GM12878 (cell line): Measurements from ENCODE around the gene ZG16. TPM values are rescaled to one million over a fixed set of nuclear protein-coding genes. Genes with fewer than 3 reads are reported as not detected.

Experiments
- CREM ChIP-seq: IDR thresholded peaks from 2 replicates; pipeline ENCODE4 v1.6.1; 2014; ENCODE audit warnings: antibody characterized with exemption, low read depth
- EGR1 ChIP-seq, 2 experiments: IDR thresholded peaks; 1 replicate in 1 of 2; 2 replicates in 1 of 2; pipeline ENCODE4 v1.6.1; 2011 to 2012; ENCODE audit warnings: low read depth in 2 of 2, low read length in 2 of 2, borderline replicate concordance in 1 of 2, mild to moderate bottlenecking in 1 of 2, moderate library complexity in 1 of 2
- MYB ChIP-seq: fragments of 150-350 bp; IDR thresholded peaks from 2 replicates; pipeline ENCODE4 v1.6.1; 2014; ENCODE audit warnings: mild to moderate bottlenecking, low read depth, low read length, borderline replicate concordance
- NFYA ChIP-seq: IDR thresholded peaks from 2 replicates; pipeline ENCODE4 v1.6.1; 2011; ENCODE audit warnings: low read depth, mild to moderate bottlenecking, low read length, improper control_type of control experiment, borderline replicate concordance
- SMAD1 ChIP-seq: fragments of 450-650 bp; IDR thresholded peaks from 2 replicates; pipeline ENCODE4 v1.6.1; 2018; ENCODE audit warnings: mild to moderate bottlenecking, low read depth; ENCODE audit not compliant: partially characterized antibody
- SPI1 ChIP-seq: IDR thresholded peaks from 2 replicates; pipeline ENCODE4 v1.6.1; 2011; ENCODE audit warnings: low read depth, mild to moderate bottlenecking, low read length, moderate library complexity, borderline replicate concordance; ENCODE audit not compliant: insufficient read depth
- SREBF2 ChIP-seq: IDR thresholded peaks from 2 replicates; pipeline ENCODE4 v1.6.1; 2012; ENCODE audit warnings: mild to moderate bottlenecking, low read length
- polyA plus RNA-seq, 11 experiments: library from polyadenylated mRNA; depleted of rRNA in 4 of 11; unstranded in 6 of 11; stranded (reverse) in 5 of 11; fragments of >200 nt; fragmentation: Nextera tagmentation in 4 of 11; fragmentation: Illumina TruSeq in 1 of 11; extraction: Ambion mirVana in 4 of 11; extraction: Trizol in 1 of 11; gene quantifications; 1 replicate in 1 of 11; 2 replicates in 10 of 11; pipeline versions ENCODE4 v1.2.1 to v1.2.3, GENCODE V29; 2011 to 2016; ENCODE audit warnings: inconsistent platforms in 2 of 11, missing spikeins in 2 of 11, low read depth in 1 of 11
- total RNA-seq, 4 experiments: library from RNA; depleted of rRNA in 3 of 4; stranded (reverse); fragments of >200 nt in 3 of 4; fragmentation: Illumina TruSeq in 1 of 4; extraction: Trizol in 1 of 4; gene quantifications; 2 replicates each; pipeline versions ENCODE4 v1.2.1 to v1.2.3, GENCODE V29; 2013 to 2021
- TF ChIP-seq, protein P1 (sequence below): IDR thresholded peaks from 2 replicates; pipeline ENCODE4 v1.6.1; 2011; ENCODE audit warnings: borderline replicate concordance, low read depth, mild to moderate bottlenecking, moderate library complexity, mixed read lengths, low read length; ENCODE audit not compliant: insufficient read depth; ENCODE audit errors: extremely low read length
- TF ChIP-seq, protein P2 (sequence below): fragments of 450-650 bp; IDR thresholded peaks from 2 replicates; pipeline ENCODE4 v1.6.1; 2017; ENCODE audit warnings: mild to moderate bottlenecking
- TF ChIP-seq, protein P3 (sequence below): fragments of 450-650 bp; IDR thresholded peaks from 2 replicates; pipeline ENCODE4 v1.6.1; 2018; ENCODE audit warnings: mild to moderate bottlenecking, low read depth, moderate library complexity; ENCODE audit not compliant: partially characterized antibody
- TF ChIP-seq, protein P4 (sequence below): fragments of 450-650 bp; IDR thresholded peaks from 2 replicates; pipeline ENCODE4 v1.6.1; 2018; ENCODE audit warnings: borderline replicate concordance, mild to moderate bottlenecking; ENCODE audit not compliant: partially characterized antibody
- TF ChIP-seq, protein P5 (sequence below): fragments of 450-650 bp; formaldehyde crosslinking; IDR thresholded peaks from 2 replicates; pipeline ENCODE4 v1.4.0; 2020; ENCODE audit warnings: mild to moderate bottlenecking, moderate library complexity
- TF ChIP-seq, protein P6 (sequence below): fragments of 450-650 bp; IDR thresholded peaks from 2 replicates; pipeline ENCODE4 v1.6.1; 2016; ENCODE audit warnings: mild to moderate bottlenecking

ZG16 gene
- total and polyA plus RNA-seq, 10 of the 15 experiments (the other 5 are each of a cell fraction or from before 2014, with no cell fraction given) = not detected

DNA sequence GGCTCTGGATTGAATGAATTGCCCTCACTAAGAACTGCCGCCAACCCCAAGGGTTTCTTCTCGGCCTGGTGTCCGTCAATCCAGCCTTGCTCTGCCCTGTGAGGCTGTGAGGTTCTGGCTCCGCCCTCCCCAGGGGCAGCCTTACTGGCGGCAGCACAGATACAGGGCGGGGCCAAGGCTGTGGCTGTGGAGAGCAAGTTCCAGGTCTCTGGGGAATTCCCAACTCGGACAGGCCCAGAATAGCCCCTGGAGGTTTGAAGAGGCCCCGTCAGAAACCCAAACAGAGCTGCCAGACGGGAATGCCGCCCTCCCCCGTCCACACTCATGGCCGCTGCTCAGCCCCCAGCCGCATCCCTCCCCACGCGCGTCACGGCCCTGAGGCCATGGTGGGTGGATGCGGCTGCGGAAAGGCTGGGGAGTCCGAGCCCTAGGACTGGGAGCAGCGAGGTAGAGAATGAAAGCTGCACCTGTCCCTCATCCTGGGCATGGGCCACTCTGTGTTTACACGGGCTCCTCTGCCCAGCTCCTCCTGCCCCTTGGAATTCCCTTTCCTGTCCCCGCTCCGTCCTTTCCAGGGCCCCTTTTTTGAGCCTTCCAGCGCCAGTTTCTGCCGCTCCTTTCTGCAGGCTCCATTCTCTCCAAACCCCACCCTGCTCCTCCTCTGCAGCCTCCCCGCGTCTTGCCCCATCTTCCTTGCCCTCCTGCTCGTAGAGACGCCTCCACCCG is 33.3 kb downstream of the ZG16 start (continued):
- TF ChIP-seq, protein P1, sequence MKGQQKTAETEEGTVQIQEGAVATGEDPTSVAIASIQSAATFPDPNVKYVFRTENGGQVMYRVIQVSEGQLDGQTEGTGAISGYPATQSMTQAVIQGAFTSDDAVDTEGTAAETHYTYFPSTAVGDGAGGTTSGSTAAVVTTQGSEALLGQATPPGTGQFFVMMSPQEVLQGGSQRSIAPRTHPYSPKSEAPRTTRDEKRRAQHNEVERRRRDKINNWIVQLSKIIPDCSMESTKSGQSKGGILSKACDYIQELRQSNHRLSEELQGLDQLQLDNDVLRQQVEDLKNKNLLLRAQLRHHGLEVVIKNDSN = no peak
- TF ChIP-seq, protein P2, sequence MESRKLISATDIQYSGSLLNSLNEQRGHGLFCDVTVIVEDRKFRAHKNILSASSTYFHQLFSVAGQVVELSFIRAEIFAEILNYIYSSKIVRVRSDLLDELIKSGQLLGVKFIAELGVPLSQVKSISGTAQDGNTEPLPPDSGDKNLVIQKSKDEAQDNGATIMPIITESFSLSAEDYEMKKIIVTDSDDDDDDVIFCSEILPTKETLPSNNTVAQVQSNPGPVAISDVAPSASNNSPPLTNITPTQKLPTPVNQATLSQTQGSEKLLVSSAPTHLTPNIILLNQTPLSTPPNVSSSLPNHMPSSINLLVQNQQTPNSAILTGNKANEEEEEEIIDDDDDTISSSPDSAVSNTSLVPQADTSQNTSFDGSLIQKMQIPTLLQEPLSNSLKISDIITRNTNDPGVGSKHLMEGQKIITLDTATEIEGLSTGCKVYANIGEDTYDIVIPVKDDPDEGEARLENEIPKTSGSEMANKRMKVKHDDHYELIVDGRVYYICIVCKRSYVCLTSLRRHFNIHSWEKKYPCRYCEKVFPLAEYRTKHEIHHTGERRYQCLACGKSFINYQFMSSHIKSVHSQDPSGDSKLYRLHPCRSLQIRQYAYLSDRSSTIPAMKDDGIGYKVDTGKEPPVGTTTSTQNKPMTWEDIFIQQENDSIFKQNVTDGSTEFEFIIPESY = no peak
- TF ChIP-seq MYB (no peak), SPI1 (no peak), SMAD1 (no peak), NFYA (no peak), SREBF2 (no peak), CREM (0 out of 2 replicates have a peak, but pooled peaks have one; percentile 26), EGR1 (IDR thresholded peaks at IDR 0.05; ENCODE audit: borderline replicate concordance in 1 of 2, low read depth in 2 of 2, low read length in 2 of 2) (peak in 1 of 2 experiments; percentile 46; a peak in 1 of 3 replicates)
- TF ChIP-seq, protein P3, sequence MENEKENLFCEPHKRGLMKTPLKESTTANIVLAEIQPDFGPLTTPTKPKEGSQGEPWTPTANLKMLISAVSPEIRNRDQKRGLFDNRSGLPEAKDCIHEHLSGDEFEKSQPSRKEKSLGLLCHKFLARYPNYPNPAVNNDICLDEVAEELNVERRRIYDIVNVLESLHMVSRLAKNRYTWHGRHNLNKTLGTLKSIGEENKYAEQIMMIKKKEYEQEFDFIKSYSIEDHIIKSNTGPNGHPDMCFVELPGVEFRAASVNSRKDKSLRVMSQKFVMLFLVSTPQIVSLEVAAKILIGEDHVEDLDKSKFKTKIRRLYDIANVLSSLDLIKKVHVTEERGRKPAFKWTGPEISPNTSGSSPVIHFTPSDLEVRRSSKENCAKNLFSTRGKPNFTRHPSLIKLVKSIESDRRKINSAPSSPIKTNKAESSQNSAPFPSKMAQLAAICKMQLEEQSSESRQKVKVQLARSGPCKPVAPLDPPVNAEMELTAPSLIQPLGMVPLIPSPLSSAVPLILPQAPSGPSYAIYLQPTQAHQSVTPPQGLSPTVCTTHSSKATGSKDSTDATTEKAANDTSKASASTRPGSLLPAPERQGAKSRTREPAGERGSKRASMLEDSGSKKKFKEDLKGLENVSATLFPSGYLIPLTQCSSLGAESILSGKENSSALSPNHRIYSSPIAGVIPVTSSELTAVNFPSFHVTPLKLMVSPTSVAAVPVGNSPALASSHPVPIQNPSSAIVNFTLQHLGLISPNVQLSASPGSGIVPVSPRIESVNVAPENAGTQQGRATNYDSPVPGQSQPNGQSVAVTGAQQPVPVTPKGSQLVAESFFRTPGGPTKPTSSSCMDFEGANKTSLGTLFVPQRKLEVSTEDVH = no peak
- TF ChIP-seq, protein P4, sequence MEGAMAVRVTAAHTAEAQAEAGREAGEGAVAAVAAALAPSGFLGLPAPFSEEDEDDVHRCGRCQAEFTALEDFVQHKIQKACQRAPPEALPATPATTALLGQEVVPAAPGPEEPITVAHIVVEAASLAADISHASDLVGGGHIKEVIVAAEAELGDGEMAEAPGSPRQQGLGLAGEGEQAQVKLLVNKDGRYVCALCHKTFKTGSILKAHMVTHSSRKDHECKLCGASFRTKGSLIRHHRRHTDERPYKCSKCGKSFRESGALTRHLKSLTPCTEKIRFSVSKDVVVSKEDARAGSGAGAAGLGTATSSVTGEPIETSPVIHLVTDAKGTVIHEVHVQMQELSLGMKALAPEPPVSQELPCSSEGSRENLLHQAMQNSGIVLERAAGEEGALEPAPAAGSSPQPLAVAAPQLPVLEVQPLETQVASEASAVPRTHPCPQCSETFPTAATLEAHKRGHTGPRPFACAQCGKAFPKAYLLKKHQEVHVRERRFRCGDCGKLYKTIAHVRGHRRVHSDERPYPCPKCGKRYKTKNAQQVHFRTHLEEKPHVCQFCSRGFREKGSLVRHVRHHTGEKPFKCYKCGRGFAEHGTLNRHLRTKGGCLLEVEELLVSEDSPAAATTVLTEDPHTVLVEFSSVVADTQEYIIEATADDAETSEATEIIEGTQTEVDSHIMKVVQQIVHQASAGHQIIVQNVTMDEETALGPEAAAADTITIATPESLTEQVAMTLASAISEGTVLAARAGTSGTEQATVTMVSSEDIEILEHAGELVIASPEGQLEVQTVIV = no peak
- TF ChIP-seq, protein P5, sequence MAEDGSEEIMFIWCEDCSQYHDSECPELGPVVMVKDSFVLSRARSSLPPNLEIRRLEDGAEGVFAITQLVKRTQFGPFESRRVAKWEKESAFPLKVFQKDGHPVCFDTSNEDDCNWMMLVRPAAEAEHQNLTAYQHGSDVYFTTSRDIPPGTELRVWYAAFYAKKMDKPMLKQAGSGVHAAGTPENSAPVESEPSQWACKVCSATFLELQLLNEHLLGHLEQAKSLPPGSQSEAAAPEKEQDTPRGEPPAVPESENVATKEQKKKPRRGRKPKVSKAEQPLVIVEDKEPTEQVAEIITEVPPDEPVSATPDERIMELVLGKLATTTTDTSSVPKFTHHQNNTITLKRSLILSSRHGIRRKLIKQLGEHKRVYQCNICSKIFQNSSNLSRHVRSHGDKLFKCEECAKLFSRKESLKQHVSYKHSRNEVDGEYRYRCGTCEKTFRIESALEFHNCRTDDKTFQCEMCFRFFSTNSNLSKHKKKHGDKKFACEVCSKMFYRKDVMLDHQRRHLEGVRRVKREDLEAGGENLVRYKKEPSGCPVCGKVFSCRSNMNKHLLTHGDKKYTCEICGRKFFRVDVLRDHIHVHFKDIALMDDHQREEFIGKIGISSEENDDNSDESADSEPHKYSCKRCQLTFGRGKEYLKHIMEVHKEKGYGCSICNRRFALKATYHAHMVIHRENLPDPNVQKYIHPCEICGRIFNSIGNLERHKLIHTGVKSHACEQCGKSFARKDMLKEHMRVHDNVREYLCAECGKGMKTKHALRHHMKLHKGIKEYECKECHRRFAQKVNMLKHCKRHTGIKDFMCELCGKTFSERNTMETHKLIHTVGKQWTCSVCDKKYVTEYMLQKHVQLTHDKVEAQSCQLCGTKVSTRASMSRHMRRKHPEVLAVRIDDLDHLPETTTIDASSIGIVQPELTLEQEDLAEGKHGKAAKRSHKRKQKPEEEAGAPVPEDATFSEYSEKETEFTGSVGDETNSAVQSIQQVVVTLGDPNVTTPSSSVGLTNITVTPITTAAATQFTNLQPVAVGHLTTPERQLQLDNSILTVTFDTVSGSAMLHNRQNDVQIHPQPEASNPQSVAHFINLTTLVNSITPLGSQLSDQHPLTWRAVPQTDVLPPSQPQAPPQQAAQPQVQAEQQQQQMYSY = no peak
- TF ChIP-seq, protein P6, sequence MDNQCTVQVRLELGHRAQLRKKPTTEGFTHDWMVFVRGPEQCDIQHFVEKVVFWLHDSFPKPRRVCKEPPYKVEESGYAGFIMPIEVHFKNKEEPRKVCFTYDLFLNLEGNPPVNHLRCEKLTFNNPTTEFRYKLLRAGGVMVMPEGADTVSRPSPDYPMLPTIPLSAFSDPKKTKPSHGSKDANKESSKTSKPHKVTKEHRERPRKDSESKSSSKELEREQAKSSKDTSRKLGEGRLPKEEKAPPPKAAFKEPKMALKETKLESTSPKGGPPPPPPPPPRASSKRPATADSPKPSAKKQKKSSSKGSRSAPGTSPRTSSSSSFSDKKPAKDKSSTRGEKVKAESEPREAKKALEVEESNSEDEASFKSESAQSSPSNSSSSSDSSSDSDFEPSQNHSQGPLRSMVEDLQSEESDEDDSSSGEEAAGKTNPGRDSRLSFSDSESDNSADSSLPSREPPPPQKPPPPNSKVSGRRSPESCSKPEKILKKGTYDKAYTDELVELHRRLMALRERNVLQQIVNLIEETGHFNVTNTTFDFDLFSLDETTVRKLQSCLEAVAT = no peak
